Uterus (tissue), 2 donors: ENCODE results near the gene IAH1.

Source experiments
- POLR2A ChIP-seq, 2 donors: fragments of 450-650 bp; IDR thresholded peaks; one replicate each; pipeline ENCODE4 v1.6.1; 2016; ENCODE audit warnings: antibody characterized with exemption in 2 of 2, mild to moderate bottlenecking in 1 of 2, moderate library complexity in 1 of 2
- TF ChIP-seq, protein P1 (sequence below), 4 experiments: fragments of 200-600 bp in 2 of 4; fragments of 450-650 bp in 2 of 4; sonication (generic) in 2 of 4; IDR thresholded peaks; one replicate each; pipeline ENCODE4 v1.5.1; 2016 to 2019; ENCODE audit warnings: antibody characterized with exemption in 4 of 4, mild to moderate bottlenecking in 2 of 4, moderate library complexity in 1 of 4

- TF ChIP-seq, protein P1, sequence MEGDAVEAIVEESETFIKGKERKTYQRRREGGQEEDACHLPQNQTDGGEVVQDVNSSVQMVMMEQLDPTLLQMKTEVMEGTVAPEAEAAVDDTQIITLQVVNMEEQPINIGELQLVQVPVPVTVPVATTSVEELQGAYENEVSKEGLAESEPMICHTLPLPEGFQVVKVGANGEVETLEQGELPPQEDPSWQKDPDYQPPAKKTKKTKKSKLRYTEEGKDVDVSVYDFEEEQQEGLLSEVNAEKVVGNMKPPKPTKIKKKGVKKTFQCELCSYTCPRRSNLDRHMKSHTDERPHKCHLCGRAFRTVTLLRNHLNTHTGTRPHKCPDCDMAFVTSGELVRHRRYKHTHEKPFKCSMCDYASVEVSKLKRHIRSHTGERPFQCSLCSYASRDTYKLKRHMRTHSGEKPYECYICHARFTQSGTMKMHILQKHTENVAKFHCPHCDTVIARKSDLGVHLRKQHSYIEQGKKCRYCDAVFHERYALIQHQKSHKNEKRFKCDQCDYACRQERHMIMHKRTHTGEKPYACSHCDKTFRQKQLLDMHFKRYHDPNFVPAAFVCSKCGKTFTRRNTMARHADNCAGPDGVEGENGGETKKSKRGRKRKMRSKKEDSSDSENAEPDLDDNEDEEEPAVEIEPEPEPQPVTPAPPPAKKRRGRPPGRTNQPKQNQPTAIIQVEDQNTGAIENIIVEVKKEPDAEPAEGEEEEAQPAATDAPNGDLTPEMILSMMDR (IDR thresholded peaks at IDR 0.05) = no peak
- TF ChIP-seq POLR2A (IDR thresholded peaks at IDR 0.05) = no peak
Observed at GRCh38 chr2:9538000-9538507, 63.7 kb downstream of the IAH1 start.
